Mucosa of descending colon (tissue), 3 donors: ENCODE data around the gene CELF5. TPM values are rescaled to one million over a fixed set of nuclear protein-coding genes. Genes with fewer than 3 reads are reported as not detected.

ENCODE experiments used
- ATAC-seq: fragments of 200-7000 bp; cut with Tn5 transposase; one replicate; pipeline ENCODE4 v1.9.1; 2020; ENCODE audit warnings: mild to moderate bottlenecking, moderate library complexity
- DNase-seq, 3 donors: peaks; one replicate each; pipeline ENCODE4 v3.0.0-alpha.2; 2020
- H3K36me3 ChIP-seq: fragments of 200-600 bp; one replicate; pipeline ENCODE4 v1.8.0; 2021; ENCODE audit warnings: low read depth, mild to moderate bottlenecking
- H3K4me1 ChIP-seq: fragments of 200-600 bp; one replicate; pipeline ENCODE4 v1.8.0; 2021; ENCODE audit warnings: low read depth, mild to moderate bottlenecking
- H3K4me3 ChIP-seq: fragments of 200-600 bp; one replicate; pipeline ENCODE4 v1.8.0; 2021; ENCODE audit warnings: mild to moderate bottlenecking
- H3K9me3 ChIP-seq: fragments of 200-600 bp; one replicate; pipeline ENCODE4 v1.8.0; 2021; ENCODE audit warnings: mild to moderate bottlenecking
- intact Hi-C, 2 donors: fragments of 100-400 bp; cut with DNase I in 1 of 2; cut with micrococcal nuclease in 1 of 2; formaldehyde crosslinking; loops; one replicate each; pipeline versions ENCODE4 v1.11.0 to v1.11.1; 2022; cut with DNase I, micrococcal nuclease
- total RNA-seq, 3 donors: library from RNA; stranded (reverse); fragmentation: NEBNext Ultra II Directional in 2 of 3; extraction: Animal tissue kit (Norgen Biotek cat#: 25700) in 2 of 3; gene quantifications; one replicate each; pipeline versions ENCODE4 v1.2.1 to v1.2.4, GENCODE V29; 2021 to 2023
- TF ChIP-seq, protein P1 (sequence below): fragments of 200-600 bp; IDR thresholded peaks from one replicate; pipeline ENCODE4 v1.8.0; 2022; ENCODE audit warnings: antibody characterized with exemption, mild to moderate bottlenecking
- donor health status: DM: no; HTN: no; CAD: no; lungs with moderate emphysema.
- donor health status: DM: no; HTN: no; CAD: no.
- donor health status: DM: no; HTN: yes; CAD: no.

CELF5 gene
- total RNA-seq, 3 donors from 2014 or later = 0.75 to 2.7 (median 0.79) TPM

DNA sequence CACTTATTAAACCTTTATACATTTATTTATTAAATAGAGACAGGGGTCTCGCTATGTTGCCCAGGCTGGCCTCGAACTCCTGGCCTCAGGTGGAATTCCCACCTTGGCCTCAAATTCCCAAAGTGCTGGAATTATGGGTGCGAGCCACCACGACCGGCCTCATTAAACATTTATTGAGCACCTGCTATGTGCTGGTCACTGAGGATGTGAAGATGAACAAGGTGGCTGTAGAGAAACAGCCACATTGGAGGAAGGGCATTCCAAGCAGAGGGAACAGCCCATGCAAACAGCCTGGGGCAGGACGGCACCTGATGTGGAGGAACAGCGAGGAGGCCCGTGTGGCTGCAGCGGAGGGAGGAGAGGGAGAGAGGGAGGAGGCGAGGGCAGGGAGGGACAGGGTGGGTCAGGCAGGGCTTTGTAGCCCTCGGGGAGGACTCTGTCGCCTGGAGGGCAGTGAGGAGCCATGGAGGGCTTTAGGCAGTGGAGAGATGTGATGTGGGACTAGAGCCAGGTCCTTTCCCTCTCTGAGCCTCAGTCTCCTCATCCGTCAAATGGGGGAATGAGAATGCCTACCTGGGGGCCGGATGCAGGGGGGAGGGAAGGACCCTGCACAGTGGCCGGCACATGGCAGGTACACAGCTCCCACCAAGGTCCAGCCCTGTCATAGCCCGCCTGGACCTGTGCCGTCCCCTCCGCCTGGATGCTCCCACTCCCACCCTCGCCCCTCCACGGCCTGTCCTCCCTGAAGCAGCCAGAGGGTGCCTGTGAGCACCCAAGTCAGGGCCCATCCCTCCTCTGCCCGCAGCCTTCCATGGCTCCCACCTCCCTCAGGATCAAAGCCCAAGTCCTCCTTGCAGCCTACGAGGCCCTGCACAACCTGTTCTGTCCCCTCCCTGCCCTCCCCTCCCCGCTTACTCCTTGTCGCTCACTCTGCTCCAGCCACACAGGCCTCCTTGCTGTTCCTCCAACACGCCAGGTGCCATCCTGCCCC is 120.4 kb downstream of the CELF5 start:
- DNase-seq = no peak
- H3K9me3 ChIP-seq = no peaks in the 10 kb centered on the region
- intact Hi-C loops = no loop called here
- peaks cover 11% of the 10 kb centered on the region for H3K4me1 ChIP-seq
- no peak for ATAC-seq
- H3K36me3 ChIP-seq = no peaks in the 10 kb centered on the region
- TF ChIP-seq, protein P1, sequence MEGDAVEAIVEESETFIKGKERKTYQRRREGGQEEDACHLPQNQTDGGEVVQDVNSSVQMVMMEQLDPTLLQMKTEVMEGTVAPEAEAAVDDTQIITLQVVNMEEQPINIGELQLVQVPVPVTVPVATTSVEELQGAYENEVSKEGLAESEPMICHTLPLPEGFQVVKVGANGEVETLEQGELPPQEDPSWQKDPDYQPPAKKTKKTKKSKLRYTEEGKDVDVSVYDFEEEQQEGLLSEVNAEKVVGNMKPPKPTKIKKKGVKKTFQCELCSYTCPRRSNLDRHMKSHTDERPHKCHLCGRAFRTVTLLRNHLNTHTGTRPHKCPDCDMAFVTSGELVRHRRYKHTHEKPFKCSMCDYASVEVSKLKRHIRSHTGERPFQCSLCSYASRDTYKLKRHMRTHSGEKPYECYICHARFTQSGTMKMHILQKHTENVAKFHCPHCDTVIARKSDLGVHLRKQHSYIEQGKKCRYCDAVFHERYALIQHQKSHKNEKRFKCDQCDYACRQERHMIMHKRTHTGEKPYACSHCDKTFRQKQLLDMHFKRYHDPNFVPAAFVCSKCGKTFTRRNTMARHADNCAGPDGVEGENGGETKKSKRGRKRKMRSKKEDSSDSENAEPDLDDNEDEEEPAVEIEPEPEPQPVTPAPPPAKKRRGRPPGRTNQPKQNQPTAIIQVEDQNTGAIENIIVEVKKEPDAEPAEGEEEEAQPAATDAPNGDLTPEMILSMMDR = no peak
- H3K4me3 ChIP-seq = no peak overlapping the region

DNA sequence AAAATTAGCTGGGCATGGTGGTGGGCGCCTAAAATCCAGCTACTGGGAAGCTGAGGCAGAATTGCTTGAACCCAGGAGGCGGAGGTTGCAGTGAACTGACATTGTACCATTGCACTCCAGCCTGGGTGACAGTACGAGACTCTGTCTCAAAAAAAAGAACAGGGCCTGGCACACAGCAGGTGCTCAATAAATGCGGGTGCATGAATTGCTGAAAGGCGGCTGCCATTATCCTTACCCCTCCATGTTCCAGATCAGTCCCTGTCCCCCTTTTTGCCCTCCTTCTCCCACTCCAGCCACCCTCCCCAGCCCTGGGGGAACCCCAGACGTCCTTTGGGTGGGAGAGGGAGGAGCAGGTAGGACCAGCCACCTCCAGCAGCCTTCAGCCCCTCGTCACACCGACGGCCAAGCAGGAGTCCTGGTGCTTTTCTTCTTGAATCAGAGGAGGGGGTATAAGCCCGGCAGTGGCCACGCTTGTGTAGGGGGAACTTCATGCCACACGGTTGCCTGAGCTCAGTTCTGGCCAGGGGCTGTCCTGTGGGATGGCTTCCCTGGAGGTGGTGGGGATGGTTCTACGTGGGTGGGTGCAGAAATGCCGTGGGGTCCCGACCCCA is 121.5 kb downstream of the CELF5 start:
- H3K4me3 ChIP-seq = no peak overlapping the region
- TF ChIP-seq, protein P1 = no peak
- H3K9me3 ChIP-seq = no peaks in the 10 kb centered on the region
- intact Hi-C loops = no loop called here
- H3K36me3 ChIP-seq = no peaks in the 10 kb centered on the region
- no peak for DNase-seq
- no peak for ATAC-seq
- peaks cover 21% of the 10 kb centered on the region for H3K4me1 ChIP-seq

Other genes starting within 250 kb of the CELF5 start
- gene TLE6, start 247.1 kb upstream of the CELF5 start, total RNA-seq = 1 to 10 TPM; 1.8 to 4.1 (median 3.0) TPM
- gene TLE2, start 195.4 kb upstream of the CELF5 start, total RNA-seq = 10 to 100 TPM; 40.0 to 66.5 (median 63.5) TPM
- gene TLE5, start 162.2 kb upstream of the CELF5 start, total RNA-seq = 100 to 1,000 TPM; 427 to 664 (median 556) TPM
- 100 to 1,000 TPM; 182 to 349 (median 234) TPM for gene GNA11, start 130.3 kb upstream of the CELF5 start, total RNA-seq
- 1 to 10 TPM; 1.9 to 6.2 (median 4.3) TPM for gene GNA15, start 88.6 kb upstream of the CELF5 start, total RNA-seq
- gene S1PR4, start 45.9 kb upstream of the CELF5 start, total RNA-seq = 1 to 10 TPM in 1 of 3 donors, under 1 TPM in 2; 0.38 to 2.5 (median 0.82) TPM
- gene NCLN, start 38.7 kb upstream of the CELF5 start, total RNA-seq = 100 to 1,000 TPM in 1 of 3 donors, 10 to 100 TPM in 2; 52.6 to 103 (median 94.4) TPM
- 100 to 1,000 TPM in 1 of 3 donors, 10 to 100 TPM in 2; 38.4 to 210 (median 79.3) TPM for gene NFIC, start 141.9 kb downstream of the CELF5 start, total RNA-seq